SK-N-SH (cell line): ENCODE data around the gene ASCL2.

Source experiments
- CTCF ChIP-seq: fragments of 200-600 bp; sonication (generic); IDR thresholded peaks from 2 replicates; pipeline ENCODE4 v1.6.1; 2017; ENCODE audit warnings: antibody characterized with exemption, mild to moderate bottlenecking, moderate library complexity
- EZH2phosphoT487 ChIP-seq: fragments of 200-600 bp; sonication (generic); IDR thresholded peaks from 2 replicates; pipeline ENCODE4 v1.6.1; 2017; ENCODE audit warnings: low read depth, mixed run types, mild to moderate bottlenecking, antibody characterized with exemption, moderate library complexity, borderline replicate concordance
- FOSL2 ChIP-seq: IDR thresholded peaks from 2 replicates; pipeline ENCODE4 v1.4.0; 2012; ENCODE audit warnings: low read depth, mild to moderate bottlenecking, moderate library complexity, borderline replicate concordance
- GABPA ChIP-seq: IDR thresholded peaks from 2 replicates; pipeline ENCODE4 v1.4.0; 2012; ENCODE audit warnings: low read depth, mild to moderate bottlenecking
- MXI1 ChIP-seq: IDR thresholded peaks from 2 replicates; pipeline ENCODE4 v1.6.1; 2012; ENCODE audit warnings: mild to moderate bottlenecking, low read depth, low read length, improper control_type of control experiment
- RAD21 ChIP-seq: IDR thresholded peaks from 2 replicates; pipeline ENCODE4 v1.6.1; 2012; ENCODE audit warnings: mild to moderate bottlenecking, low read length
- RCOR1 ChIP-seq: fragments of 150-350 bp; IDR thresholded peaks from 2 replicates; pipeline ENCODE4 v1.6.1; 2017; ENCODE audit warnings: antibody characterized with exemption, low read length
- SIN3A ChIP-seq: IDR thresholded peaks from 2 replicates; pipeline ENCODE4 v1.6.1; 2012; ENCODE audit warnings: low read depth, mild to moderate bottlenecking, low read length, moderate library complexity, borderline replicate concordance
- YY1 ChIP-seq: IDR thresholded peaks from 2 replicates; pipeline ENCODE4 v1.4.0; 2012; ENCODE audit warnings: low read depth, mild to moderate bottlenecking
- TF ChIP-seq, protein P1 (sequence below): IDR thresholded peaks from 2 replicates; pipeline ENCODE4 v1.4.0; 2012; ENCODE audit warnings: low read depth

- TF ChIP-seq RAD21 (no peak), CTCF (no peak), RCOR1 (no peak), MXI1 (no peak), GABPA (no peak), EZH2phosphoT487 (no peak), YY1 (no peak), FOSL2 (no peak), SIN3A (no peak)
- TF ChIP-seq, protein P1, sequence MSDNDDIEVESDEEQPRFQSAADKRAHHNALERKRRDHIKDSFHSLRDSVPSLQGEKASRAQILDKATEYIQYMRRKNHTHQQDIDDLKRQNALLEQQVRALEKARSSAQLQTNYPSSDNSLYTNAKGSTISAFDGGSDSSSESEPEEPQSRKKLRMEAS = no peak
These were observed 9.8 kb upstream of the ASCL2 start for GRCh38 chr11:2280208-2280607.
